Measurements from ENCODE around the gene MYL9. TPM values are rescaled to one million over a fixed set of nuclear protein-coding genes. Genes with fewer than 3 reads are reported as not detected.
A peak's percentile ranks its signal among the peaks of the same experiment; 100 is the strongest.

Gene MYL9
- total and polyA plus RNA-seq, 2 donors from 2014 or later, result 294 to 576 TPM

DNA sequence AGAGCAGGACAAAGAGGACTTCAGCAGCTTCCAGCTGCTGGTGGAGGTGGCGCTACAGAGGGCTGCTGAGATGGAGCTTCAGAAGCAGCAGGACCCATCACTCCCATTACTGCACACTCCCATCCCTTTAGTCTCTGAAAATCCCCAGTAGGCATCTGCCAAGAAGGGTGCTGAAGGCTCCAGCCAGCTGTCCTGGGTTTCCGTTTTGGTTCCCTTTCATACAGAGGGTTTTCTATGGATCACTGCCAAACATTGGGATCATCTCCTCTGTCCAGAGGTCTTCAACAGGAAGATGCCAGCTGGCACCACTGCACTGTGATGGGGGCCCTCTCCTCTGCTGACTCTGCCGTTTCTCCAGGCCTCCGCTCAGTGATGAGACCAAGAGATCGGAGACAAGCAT lies 50.0 kb downstream of the MYL9 start:
- no peak overlapping the region for H3K4me3 ChIP-seq (ENCODE audit: low read length in 3 of 3)
- no peak for DNase-seq
- no peak overlapping the region for H3K9ac ChIP-seq (ENCODE audit: low read length in 3 of 3)
- no peak overlapping the region for H3K27ac ChIP-seq (ENCODE audit: low read depth in 2 of 2, low read length in 2 of 2)
- H3K9me3 ChIP-seq (ENCODE audit: control insufficient read depth in 2 of 3, insufficient read depth in 1 of 3, low read length in 3 of 3), result no peaks in the 10 kb centered on the region
- H3K36me3 ChIP-seq (ENCODE audit: control insufficient read depth in 2 of 3, insufficient read depth in 3 of 3, low read length in 3 of 3), result peaks cover 0 to 4% (median 0%) of the 10 kb centered on the region in 3 donors
- H3K4me1 ChIP-seq (ENCODE audit: control insufficient read depth in 2 of 3, insufficient read depth in 2 of 3, low read depth in 1 of 3, low read length in 3 of 3), result peaks cover 0 to 2% (median 0%) of the 10 kb centered on the region in 3 donors
- no peak for FAIRE-seq
- H3K27me3 ChIP-seq (ENCODE audit: control insufficient read depth, insufficient read depth, low read length), result no peaks in the 10 kb centered on the region
- intact Hi-C loops (cut with DNase I), result no loop called here
- no peak for TF ChIP-seq CTCF (IDR thresholded peaks at IDR 0.05; ENCODE audit: borderline replicate concordance, extremely low read depth, insufficient read depth)

GRCh38 chr20:36591854-36592641 lies 50.7 kb downstream of the MYL9 start:
- Histone ChIP-seq H3K9ac (ENCODE audit: low read length in 3 of 3) (no peak overlapping the region), H3K27ac (ENCODE audit: low read depth in 2 of 2, low read length in 2 of 2) (no peak overlapping the region), H3K36me3 (ENCODE audit: control insufficient read depth in 2 of 3, insufficient read depth in 3 of 3, low read length in 3 of 3) (peaks cover 0 to 4% (median 0%) of the 10 kb centered on the region in 3 donors), H3K4me3 (ENCODE audit: low read length in 3 of 3) (no peak overlapping the region), H3K9me3 (ENCODE audit: control insufficient read depth in 2 of 3, insufficient read depth in 1 of 3, low read length in 3 of 3) (no peaks in the 10 kb centered on the region), H3K4me1 (ENCODE audit: control insufficient read depth in 2 of 3, insufficient read depth in 2 of 3, low read depth in 1 of 3, low read length in 3 of 3) (no peaks in the 10 kb centered on the region), H3K27me3 (ENCODE audit: control insufficient read depth, insufficient read depth, low read length) (no peaks in the 10 kb centered on the region)
- TF ChIP-seq CTCF (IDR thresholded peaks at IDR 0.05; ENCODE audit: borderline replicate concordance, extremely low read depth, insufficient read depth), result peak; percentile 42
- intact Hi-C loops (cut with DNase I), result no loop called here
- peak in 3 of 5 donors; percentile 31 to 75 (median 54) for DNase-seq
- FAIRE-seq, result no peak

DNA sequence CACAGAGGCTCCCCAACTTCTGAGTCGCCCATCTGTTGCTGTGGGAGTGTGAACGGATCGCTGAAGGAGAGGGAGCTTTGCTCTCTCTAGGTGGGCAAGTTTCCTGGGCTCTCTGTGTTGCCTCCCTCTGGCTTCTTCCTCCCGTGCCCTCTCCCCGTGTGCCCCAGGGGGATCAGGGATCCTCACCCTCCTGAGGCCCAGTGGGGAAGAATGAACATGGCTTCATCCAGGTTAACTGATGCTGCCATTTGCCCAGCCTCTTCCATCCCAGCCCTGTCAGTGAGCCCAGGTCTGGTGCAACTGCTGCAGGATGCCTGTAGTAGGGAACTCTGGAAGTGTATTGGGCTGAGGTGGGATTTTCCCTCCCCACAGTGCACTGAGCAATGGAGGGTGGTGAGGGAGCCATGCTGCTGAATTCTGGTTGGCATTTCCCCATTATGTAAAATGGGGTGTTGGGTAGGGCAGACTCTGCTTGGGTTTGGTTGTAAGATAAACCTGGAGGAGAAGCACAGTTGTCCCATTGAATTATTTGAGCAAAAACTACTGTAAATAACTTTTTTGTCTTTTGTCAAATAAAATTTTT lies 52.1 kb downstream of the MYL9 start:
- H3K27me3 ChIP-seq (ENCODE audit: control insufficient read depth, insufficient read depth, low read length), result no peaks in the 10 kb centered on the region
- intact Hi-C loops (cut with DNase I), result no loop called here
- peaks cover 0 to 4% (median 0%) of the 10 kb centered on the region in 3 donors for H3K36me3 ChIP-seq (ENCODE audit: control insufficient read depth in 2 of 3, insufficient read depth in 3 of 3, low read length in 3 of 3)
- no peak overlapping the region for H3K9ac ChIP-seq (ENCODE audit: low read length in 3 of 3)
- DNase-seq (no peak), FAIRE-seq (no peak)
- no peak overlapping the region for H3K27ac ChIP-seq (ENCODE audit: low read depth in 2 of 2, low read length in 2 of 2)
- H3K9me3 ChIP-seq (ENCODE audit: control insufficient read depth in 2 of 3, insufficient read depth in 1 of 3, low read length in 3 of 3), result no peaks in the 10 kb centered on the region
- no peak for TF ChIP-seq CTCF (IDR thresholded peaks at IDR 0.05; ENCODE audit: borderline replicate concordance, extremely low read depth, insufficient read depth)
- H3K4me1 ChIP-seq (ENCODE audit: control insufficient read depth in 2 of 3, insufficient read depth in 2 of 3, low read depth in 1 of 3, low read length in 3 of 3), result peaks cover 0 to 3% (median 0%) of the 10 kb centered on the region in 3 donors
- no peak overlapping the region for H3K4me3 ChIP-seq (ENCODE audit: low read length in 3 of 3)

All from kidney (tissue), 14 donors.